SHP77 treated with DMSO at 0.1 percent for 48 hours (cell line): ENCODE data around the gene SPAG17.
"Not testable (repeated sequence)": the region's sequence is repeated elsewhere in the genome, so short reads cannot be mapped to it uniquely, and the experiment has no call there.

Experiments used
- DNase-seq: peaks from one replicate; lab custom pipeline; 2025; lab: John Stamatoyannopoulos, UW

SPAG17 gene

DNA sequence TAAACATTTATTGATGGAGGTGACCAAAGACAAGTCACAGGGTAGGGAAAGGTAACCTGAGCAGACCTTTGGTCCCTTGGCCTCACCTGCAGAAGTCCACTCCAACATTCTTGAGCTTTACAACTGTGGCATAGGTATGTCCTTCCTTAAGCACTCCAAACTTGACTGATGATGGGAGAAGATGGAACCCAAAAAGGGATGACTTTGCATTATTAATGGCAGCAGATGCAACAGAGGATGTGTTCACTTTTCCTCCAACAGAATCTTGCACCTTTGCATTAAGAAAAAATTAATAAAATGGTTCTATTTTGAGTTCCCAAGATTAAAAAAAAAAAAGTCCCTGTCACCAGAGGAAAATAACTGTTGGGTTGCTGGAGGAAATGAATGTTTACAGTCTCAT, 213.3 kb downstream of the SPAG17 start:
- DNase-seq = no peak

- DNase-seq = no peak
These were observed 214.8 kb downstream of the SPAG17 start for GRCh38 chr1:117970252-117970651.

DNA sequence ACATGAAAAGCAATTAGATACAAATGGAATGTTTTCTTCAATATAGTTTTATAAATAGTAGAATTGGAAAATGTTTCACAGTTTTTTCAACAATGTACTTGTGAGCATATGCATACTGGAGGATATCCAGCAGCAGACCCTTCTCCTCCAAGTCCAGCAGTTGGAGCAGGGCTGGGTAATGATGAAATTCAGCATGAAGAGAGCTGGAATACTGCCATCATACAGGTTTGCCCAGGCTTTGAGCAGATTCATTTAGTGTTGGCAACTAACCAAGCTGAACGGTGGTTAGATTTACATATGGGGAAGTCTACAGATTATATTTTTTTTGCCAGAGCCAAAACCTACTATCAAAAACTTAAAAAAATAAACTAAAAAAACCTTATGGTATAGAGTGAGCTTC, 217.1 kb downstream of the SPAG17 start:
- DNase-seq = peak; percentile 15

DNA sequence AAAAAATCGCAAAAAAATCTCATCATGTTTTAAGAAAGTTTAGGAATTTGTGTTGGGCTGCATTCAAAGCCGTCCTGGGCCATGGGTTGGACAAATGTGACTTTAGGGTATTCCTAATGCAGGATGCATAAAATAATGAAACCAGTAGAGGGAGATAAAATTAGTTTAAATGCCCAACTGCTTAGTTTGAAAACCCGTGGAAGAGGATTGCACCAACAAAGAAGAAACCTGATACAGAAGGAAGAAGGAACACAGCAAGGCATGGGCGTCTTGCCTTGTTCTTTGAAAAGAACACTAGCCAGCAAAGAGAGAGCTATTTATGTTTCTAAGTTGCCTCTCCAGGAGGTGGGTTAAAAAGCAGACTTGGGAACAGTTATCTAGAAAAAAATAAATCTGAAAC, 217.6 kb downstream of the SPAG17 start:
- peak; percentile 38 for DNase-seq

DNA sequence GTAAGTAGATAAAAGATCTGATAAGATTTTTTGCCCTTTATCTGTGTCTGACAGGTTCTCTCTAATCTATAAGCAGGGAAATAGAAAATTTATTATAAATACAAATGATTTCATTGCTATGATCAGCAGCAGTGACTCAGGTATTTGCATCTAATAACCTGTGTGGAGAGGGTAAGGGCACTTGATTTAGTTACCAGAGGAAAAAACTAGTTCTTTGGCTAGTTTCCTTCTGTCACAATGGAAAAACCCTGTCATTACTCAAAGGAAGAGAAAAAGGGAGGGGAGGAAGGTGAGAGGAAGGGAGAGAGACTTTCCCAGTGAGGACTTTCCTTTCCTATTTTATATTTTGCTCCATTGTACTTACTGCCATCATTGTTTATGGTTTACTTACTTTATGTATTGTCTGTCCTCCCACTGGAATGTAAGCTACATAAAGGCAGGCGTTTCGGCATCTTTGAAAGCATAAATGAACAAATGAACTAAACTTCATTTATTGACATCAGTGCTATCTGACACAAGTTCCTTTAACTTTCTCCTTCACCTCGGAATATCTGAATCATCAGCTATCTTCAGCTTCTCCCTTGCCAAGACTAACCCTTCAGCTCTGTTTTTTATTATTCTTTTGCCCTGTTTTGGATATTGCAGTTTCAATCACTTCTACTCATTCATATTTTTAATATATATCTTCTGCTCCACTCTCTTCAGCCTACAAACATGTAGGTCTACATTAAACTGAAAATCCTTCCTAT, 220.6 kb downstream of the SPAG17 start:
- DNase-seq = no peak

DNA sequence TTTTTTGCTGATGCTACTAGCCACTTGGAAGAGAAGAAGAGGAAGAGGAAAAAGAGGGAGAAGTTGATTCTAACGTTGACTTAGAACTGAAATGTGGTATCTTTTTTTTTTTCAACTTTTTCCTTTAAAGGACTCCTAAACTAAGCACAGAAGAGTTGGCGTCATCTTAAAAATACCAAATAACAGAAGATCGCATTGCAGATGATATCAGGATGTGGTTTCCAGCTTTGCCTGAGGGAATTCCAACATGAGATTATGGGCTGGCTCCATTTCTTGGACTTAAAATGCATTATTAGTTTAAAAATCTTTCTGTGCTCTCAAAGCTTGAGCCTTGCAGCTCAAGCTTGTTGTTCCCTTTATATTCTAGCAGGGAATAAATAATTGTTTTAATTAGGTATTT, 225.7 kb downstream of the SPAG17 start:
- DNase-seq = no peak

DNA sequence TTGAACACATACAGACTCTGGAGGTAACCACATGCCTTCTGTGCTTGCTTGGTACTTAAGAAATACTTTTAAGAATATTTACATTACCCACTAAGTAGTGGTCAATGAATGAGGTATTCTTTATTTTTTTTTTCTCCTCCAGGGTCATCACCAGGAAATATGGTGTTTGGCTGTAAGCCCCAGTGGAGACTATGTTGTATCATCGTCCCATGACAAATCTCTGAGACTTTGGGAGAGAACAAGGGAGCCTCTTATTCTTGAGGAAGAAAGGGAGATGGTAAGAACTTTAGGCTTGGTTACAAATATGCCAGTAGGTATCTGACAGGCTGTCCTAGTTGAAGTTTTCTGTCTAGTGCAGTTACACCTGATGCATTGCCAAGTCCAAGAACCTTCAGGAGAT, 232.6 kb downstream of the SPAG17 start:
- DNase-seq = no peak

DNA sequence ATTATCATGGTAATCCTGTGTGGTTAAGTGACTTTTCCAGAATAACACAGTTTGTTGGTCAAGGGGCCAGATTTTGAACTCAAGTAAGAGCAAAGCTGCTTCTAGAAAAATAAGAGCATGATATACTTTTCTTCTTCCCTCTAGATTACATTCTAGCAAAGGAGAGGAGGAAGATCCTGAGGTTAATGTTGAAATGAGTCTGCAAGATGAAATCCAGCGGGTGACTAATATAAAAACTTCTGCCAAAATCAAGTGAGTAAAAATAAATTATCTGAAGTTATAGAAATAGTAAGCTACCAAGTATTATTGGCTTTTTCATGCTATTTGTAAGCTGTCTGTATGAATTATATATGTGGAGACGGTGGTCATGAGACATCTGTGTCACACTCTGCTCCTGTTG, 242.7 kb downstream of the SPAG17 start:
- no peak for DNase-seq

- no peak for DNase-seq
These were observed 251.3 kb downstream of the SPAG17 start for GRCh38 chr1:117933769-117934168.

DNA sequence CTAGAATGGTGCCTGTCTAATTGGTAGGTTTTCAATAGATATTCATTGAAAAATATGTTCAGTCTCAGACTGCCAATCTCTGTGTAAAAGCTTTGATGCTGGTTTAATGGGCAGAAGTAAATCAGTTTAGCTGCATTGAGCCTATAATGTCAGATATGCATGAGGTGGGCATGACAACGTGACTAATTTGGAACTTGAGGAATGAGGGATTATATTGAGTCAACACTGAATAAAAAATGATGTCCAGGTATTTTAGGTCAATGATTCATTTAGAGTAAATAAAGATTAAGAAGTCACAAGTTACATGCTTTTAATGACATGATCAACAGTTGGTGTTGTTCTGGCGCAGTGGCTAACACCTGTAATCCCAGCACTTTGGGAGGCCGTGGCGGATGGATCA, 252.5 kb downstream of the SPAG17 start:
- DNase-seq = no peak

- DNase-seq = no peak
These were observed 254.5 kb downstream of the SPAG17 start for GRCh38 chr1:117930484-117930883.

GRCh38 chr1:117930173-117930447, 254.9 kb downstream of the SPAG17 start:
- DNase-seq = no peak

- DNase-seq = peak; percentile 92
These were observed 255.5 kb downstream of the SPAG17 start, which contains the start of the genes GDAP2 and WDR3 for GRCh38 chr1:117929343-117930172. TSS of gene GDAP2 (minus strand) at chr1:117929621. CDS start at chr1:117920357, 9,264 bp downstream. TSS of gene WDR3 (plus strand) at chr1:117929739. CDS start at chr1:117933320, 3,581 bp downstream.

DNA sequence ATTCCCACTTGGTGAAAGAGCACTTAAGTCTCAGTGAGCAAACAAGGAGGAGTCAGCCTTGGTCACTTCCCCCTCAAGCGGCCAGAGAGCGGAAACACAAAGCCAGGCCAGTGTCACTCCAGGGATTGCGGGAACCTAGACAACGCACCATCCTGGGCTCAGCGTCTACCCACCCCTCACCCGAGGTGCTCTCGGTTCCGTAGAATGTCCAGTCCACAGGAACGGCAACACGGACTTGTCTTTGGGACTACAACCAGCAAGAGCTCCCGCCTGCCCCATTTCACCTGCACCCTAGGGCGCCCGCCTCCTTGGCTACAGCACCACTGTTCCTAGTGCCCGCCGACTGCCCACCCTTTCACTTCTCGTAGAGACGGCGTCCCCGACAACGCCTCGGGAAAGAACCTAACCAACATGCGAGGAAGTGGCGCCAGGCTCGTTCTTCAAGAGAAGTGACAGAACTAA, 256.1 kb downstream of the SPAG17 start:
- DNase-seq = peak; percentile 18

- DNase-seq = no peak
These were observed 259.0 kb downstream of the SPAG17 start for GRCh38 chr1:117925981-117926380.

GRCh38 chr1:117922717-117923116, 262.3 kb downstream of the SPAG17 start:
- DNase-seq = not testable (repeated sequence)

- DNase-seq = no peak
These were observed 263.0 kb downstream of the SPAG17 start for GRCh38 chr1:117921991-117922390.

DNA sequence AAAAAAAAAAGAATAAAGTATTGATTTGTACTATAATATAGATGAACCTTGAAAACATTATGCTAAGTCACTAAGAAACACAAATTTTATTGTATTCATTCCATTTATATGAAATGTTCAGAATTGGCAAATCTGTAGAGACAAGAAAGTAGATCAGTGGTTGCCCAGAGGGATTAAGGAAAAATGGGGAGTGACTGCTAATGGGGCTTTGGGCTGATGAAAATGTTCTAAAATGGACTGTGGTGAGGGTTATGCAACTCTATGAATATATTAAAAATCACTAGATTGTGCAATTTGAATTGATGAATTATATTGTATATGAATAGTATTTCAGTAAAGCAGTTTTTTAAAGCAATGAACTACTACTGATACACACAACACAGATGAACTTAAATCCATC, 265.7 kb downstream of the SPAG17 start:
- DNase-seq = no peak

DNA sequence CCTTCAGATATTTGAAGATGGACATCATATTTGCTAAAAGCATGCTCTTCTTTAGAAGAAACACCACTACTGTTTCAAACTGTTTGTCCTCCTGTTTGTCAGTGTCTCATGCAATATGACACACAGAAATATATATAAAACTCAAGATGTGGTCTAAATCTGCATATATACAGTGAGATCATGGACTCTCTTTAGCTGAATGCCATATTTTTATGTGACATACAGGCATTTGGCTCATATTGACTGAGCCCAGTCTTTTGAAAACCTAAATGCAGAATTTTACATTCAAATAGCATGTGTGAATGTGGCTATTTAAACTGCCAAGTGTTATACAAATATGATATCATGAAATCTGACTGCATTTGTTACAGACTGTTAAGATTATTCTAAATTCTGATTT, 274.0 kb downstream of the SPAG17 start:
- DNase-seq = no peak

- no peak for DNase-seq
These were observed 280.0 kb downstream of the SPAG17 start for GRCh38 chr1:117905019-117905418.

GRCh38 chr1:117904485-117904884, 280.5 kb downstream of the SPAG17 start:
- DNase-seq = no peak
